Ovary (tissue), 3 donors: ENCODE results near the gene IL22RA2.

Experiments used
- POLR2A ChIP-seq: fragments of 450-650 bp; IDR thresholded peaks from one replicate; pipeline ENCODE4 v1.6.1; 2017; ENCODE audit warnings: antibody characterized with exemption, mild to moderate bottlenecking, moderate library complexity
- TF ChIP-seq, protein P1 (sequence below), 3 donors: fragments of 450-650 bp in 2 of 3; fragments of 200-600 bp in 1 of 3; IDR thresholded peaks; one replicate each; pipeline versions ENCODE4 v1.5.1 to v1.8.0; 2016 to 2022; ENCODE audit warnings: antibody characterized with exemption in 3 of 3, mild to moderate bottlenecking in 1 of 3
- donor health status: DM: no; HTN: no; CAD: no.

DNA sequence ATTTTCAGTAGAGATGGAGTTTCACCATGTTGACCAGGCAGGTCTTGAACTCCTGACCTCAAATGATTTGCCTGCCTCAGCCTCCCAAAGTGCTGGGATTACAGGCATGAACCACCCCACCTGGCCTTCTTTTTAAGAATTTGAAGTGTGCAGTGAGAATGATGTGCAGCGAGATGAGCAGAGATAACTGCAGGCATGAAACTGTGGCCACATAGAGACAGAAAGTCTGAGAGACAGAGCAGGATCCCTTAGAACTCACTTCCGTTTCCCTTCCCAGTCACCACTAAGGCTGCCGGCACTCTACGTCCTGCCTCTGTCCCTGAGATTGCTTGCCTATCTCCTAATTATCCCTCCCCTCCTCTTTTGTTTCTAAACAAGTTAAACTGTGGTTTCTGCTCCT, 27.2 kb downstream of the IL22RA2 start:
- TF ChIP-seq, protein P1, sequence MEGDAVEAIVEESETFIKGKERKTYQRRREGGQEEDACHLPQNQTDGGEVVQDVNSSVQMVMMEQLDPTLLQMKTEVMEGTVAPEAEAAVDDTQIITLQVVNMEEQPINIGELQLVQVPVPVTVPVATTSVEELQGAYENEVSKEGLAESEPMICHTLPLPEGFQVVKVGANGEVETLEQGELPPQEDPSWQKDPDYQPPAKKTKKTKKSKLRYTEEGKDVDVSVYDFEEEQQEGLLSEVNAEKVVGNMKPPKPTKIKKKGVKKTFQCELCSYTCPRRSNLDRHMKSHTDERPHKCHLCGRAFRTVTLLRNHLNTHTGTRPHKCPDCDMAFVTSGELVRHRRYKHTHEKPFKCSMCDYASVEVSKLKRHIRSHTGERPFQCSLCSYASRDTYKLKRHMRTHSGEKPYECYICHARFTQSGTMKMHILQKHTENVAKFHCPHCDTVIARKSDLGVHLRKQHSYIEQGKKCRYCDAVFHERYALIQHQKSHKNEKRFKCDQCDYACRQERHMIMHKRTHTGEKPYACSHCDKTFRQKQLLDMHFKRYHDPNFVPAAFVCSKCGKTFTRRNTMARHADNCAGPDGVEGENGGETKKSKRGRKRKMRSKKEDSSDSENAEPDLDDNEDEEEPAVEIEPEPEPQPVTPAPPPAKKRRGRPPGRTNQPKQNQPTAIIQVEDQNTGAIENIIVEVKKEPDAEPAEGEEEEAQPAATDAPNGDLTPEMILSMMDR (IDR thresholded peaks at IDR 0.05), result no peak
- no peak for TF ChIP-seq POLR2A
